ENCODE measurements around the gene PORCN.

- TF ChIP-seq CTCF (IDR thresholded peaks at IDR 0.05; ENCODE audit: low read length) (no peak), EZH2 (IDR thresholded peaks at IDR 0.05; ENCODE audit: borderline replicate concordance, low read length) (no peak)
These were observed 48.2 kb upstream of the PORCN start for GRCh38 chrX:48460606-48461005.
